ENCODE data around the gene UBE2L6. TPM values are rescaled to one million over a fixed set of nuclear protein-coding genes. Genes with fewer than 3 reads are reported as not detected.
A peak's percentile ranks its signal among the peaks of the same experiment; 100 is the strongest.
"Not testable (repeated sequence)": the region's sequence is repeated elsewhere in the genome, so short reads cannot be mapped to it uniquely, and the experiment has no call there.

Gene UBE2L6
- total RNA-seq, 2 experiments from 2014 or later = 303 to 350 TPM

DNA sequence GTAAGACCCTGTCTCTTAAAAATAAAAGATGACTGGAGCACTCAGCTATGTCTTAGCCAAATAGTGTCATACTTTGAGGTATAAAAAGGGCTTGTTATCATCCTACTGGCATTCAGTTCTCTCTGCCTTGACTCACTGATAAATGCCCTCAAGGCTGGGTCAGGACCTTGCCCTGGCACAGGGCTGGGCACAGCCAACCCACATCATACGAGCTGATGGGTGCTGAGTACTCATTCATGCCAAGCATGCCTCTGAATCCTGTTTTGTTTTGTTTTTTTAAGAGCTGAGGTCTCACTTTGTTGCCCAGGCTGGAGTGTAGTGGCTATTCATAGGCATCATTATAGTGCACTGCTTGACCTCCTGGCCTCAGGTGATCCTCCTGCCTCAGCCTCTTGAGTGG is 28.1 kb downstream of the UBE2L6 start:
- Mint-ChIP-seq H3K4me3 (no peak overlapping the region), H3K4me1 (no peaks in the 10 kb centered on the region), H3K27ac (no peak overlapping the region), H3K9me3 (no peaks in the 10 kb centered on the region), H3K36me3 (ENCODE audit: low read depth) (peaks cover 21% of the 10 kb centered on the region), H3K27me3 (no peaks in the 10 kb centered on the region)
- DNase-seq = no peak
- ChIA-PET CTCF (interaction anchor here (1.6 kb wide), 1 partner anchor 12 kb away, joined by 6 read pairs; no protein-coding TSS in a partner anchor), POLR2A (interaction anchor here (0.6 kb wide), 1 partner anchor 355 kb away, joined by 3 read pairs; no protein-coding TSS in a partner anchor)

DNA sequence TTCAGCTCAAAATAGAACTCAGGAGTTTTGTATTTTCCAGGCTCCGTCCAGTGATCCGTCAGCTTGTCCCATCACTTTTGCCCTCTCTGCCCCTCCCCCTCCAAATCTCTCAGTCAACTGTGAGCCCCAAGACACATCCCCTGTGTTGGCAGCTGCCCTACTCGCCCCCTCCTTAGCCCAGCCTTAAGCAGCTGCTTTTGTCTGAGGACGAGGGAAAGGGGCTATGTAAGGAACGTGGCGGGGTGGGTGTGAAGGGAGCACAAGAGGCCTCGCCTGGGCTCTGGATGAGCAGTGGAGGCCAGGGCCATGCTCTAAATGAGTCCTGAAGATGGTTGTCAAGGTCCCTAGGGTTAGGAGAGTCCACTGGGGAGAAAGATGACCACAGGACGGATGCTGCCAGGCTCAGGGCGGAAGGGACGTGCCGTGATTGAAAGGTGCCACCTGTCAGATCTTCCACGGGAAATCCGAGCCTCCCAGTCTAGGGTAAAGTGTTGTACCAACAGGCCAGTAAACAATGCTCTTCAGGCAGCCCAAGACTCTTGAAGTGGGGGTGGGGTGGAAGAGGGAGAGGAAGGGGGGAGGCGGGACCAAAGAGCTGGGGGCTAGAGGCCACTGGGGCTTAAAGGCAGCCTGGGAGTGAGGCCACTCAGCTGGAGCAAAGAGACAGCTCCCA is 30.4 kb downstream of the UBE2L6 start, which contains the start of gene SMTNL1:
Gene SMTNL1, plus strand, starts transcription at position 649 of the 673 bp plus-strand sequence. CDS start 5,048 bp downstream, outside the sequence.
- peak within 1 kb of the TSS; percentile 67 for H3K27ac Mint-ChIP-seq
- no peak for DNase-seq
- H3K9me3 Mint-ChIP-seq = no peaks in the 10 kb centered on the region
- peaks cover 17% of the 10 kb centered on the region for H3K36me3 Mint-ChIP-seq (ENCODE audit: low read depth)
- POLR2A ChIA-PET = no interaction called here
- no peaks in the 10 kb centered on the region for H3K27me3 Mint-ChIP-seq
- CTCF ChIA-PET = interaction anchor here (0.9 to 1.7 kb wide), 3 partner anchors 10 to 44 kb away, joined by 4 to 6 read pairs (median 6); no protein-coding TSS in a partner anchor
- H3K4me3 Mint-ChIP-seq = no peak within 1 kb of the TSS
- H3K4me1 Mint-ChIP-seq = peaks cover 4% of the 10 kb centered on the region

DNA sequence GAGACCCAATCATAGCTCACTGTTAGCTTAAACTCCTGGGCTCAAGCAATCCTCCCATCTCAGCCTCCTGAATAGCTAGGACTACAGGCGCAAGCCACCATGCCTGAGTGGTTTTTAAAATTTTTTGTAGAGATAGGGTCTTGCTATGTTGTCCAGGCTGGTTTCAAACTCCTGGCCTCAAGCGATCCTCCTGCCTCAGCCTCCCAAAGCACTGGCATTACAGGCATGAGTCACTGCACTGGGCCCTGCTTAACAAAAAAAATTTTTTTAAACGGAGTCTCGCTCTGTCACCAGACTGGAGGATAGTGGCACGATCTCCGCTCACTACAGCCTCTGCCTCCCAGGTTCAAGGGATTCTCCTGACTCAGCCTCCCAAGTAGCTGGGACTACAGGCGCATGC is 33.0 kb downstream of the UBE2L6 start:
- H3K27me3 Mint-ChIP-seq; DNase-seq; H3K4me3 Mint-ChIP-seq; H3K36me3 Mint-ChIP-seq (ENCODE audit: low read depth); H3K27ac Mint-ChIP-seq; H3K9me3 Mint-ChIP-seq; POLR2A ChIA-PET: not testable (repeated sequence)
- H3K4me1 Mint-ChIP-seq = peaks cover 22% of the 10 kb centered on the region
- CTCF ChIA-PET = interaction anchor here (0.8 to 1.2 kb wide), 4 partner anchors 29 to 204 kb away, joined by 3 to 6 read pairs (median 4); partner anchors contain the start of gene UBE2L6

DNA sequence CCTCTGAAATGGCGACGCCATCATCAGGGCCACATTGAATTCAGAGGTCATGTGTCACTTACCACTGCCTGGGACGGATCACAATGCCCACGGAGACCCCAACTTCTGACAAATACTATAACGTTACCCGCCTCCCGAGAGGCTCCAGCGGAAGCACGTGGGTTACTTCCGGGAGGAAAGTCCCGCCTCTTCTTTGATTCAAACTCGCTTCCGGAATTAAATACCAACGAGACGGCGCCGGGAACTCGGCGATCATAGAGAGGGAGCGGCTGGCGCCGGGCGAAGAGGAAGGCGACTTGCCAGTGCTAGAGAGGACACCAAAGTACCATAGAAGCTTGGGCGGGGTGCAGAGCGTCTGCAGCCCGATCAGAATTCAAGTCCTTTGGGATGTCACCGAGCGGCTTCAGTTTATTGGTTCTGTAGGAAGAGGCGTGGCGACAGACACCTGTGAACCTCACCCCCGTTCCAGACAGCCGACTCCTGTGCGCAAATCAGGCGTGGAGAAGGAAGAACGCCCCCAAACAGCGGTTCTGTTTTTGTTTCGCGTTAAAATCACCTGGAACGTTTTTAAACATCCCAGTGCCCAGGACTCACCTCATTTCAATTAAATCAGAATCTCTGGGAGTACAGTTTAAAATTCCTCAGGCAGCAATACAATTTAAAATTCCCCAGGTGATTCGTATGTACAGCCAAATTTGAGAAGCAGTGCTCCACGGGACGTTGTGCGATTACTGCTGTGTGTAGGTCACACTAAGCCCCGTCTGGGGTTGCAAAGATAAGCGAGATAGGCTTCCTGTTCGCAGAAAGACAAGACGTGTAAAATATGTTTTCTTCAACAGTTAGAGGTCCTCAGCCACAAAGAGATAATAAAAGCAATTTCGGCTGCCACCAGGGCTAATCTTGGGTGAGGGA is 36.6 kb downstream of the UBE2L6 start, which contains the start of gene TIMM10:
Gene TIMM10, minus strand, starts transcription at position 159 of the 912 bp plus-strand sequence. CDS start 565 bp downstream, outside the sequence.
- peak; percentile 97 for DNase-seq
- POLR2A ChIA-PET = interaction anchor here (1.1 kb wide), 1 partner anchor 15 kb away, joined by 3 read pairs; the partner anchor contains the start of gene SLC43A1

DNA sequence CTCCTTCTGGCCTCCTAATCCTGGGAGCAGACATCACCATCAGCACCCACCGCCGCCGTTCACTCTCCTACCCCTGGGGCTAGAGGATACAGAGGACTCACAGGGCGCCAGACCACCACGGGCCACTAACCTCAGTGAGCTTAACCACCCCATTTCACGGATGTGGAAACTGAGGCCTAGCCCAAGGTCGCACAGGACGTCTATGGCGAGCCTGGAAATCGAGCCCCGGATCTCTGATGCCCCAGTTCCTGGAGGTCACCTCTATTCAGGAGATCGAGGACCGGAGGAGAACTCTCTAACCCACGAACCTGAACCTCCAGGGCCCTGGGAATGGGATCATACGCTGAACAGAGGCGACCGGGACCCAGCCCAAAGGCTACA is 37.3 kb downstream of the UBE2L6 start:
- peak; percentile 25 for DNase-seq
- CTCF ChIA-PET = interaction anchor here (1.0 to 2.0 kb wide), 4 partner anchors 27 to 209 kb away, joined by 3 to 6 read pairs (median 4); partner anchors contain the start of gene UBE2L6
- no peaks in the 10 kb centered on the region for H3K27me3 Mint-ChIP-seq
- H3K36me3 Mint-ChIP-seq (ENCODE audit: low read depth) = peaks cover 18% of the 10 kb centered on the region
- H3K27ac Mint-ChIP-seq = peak overlapping the region; percentile 96
- POLR2A ChIA-PET = interaction anchor here (1.1 kb wide), 1 partner anchor 15 kb away, joined by 3 read pairs; the partner anchor contains the start of gene SLC43A1
- no peaks in the 10 kb centered on the region for H3K9me3 Mint-ChIP-seq
- H3K4me3 Mint-ChIP-seq = peak overlapping the region; percentile 93
- peaks cover 47% of the 10 kb centered on the region for H3K4me1 Mint-ChIP-seq

More for the DNA sequence above, 36.6 kb downstream of the UBE2L6 start, which contains the start of gene TIMM10:
- Mint-ChIP-seq H3K9me3 (no peaks in the 10 kb centered on the region), H3K36me3 (ENCODE audit: low read depth) (peaks cover 15% of the 10 kb centered on the region), H3K4me3 (peak within 1 kb of the TSS; percentile 93), H3K27ac (peak within 1 kb of the TSS; percentile 96), H3K4me1 (peaks cover 47% of the 10 kb centered on the region), H3K27me3 (no peaks in the 10 kb centered on the region)
- CTCF ChIA-PET = interaction anchor here (0.6 to 2.0 kb wide), 4 partner anchors 27 to 53 kb away, joined by 3 to 6 read pairs (median 4); partner anchors contain the start of gene UBE2L6

DNA sequence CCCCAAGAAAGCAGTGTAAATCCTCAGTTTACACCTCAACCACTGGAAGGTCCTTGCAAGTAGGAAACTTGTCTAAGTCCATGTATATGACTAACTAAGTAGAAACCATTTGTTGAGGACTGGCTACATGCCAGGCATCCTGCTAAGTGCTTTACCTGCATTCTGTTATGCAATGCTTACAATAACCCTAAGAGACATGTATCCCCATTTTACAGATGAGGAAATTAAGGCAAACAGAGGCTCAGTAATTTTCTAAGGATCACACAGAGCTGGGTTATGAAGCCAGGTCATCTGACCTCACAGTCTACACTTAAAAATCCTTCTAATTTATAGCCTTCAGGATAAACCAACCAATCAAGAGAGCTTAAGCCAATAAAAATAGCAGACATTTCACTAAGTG is 38.5 kb downstream of the UBE2L6 start:
- no peak for DNase-seq
- H3K27me3 Mint-ChIP-seq = no peaks in the 10 kb centered on the region
- no peak overlapping the region for H3K27ac Mint-ChIP-seq
- peak overlapping the region; percentile 33 for H3K4me3 Mint-ChIP-seq
- ChIA-PET CTCF (interaction anchor here (1.0 to 6.2 kb wide), 4 partner anchors 35 to 210 kb away, joined by 3 to 50 read pairs (median 19); partner anchors contain the start of gene RTN4RL2), POLR2A (no interaction called here)
- peaks cover 47% of the 10 kb centered on the region for H3K4me1 Mint-ChIP-seq
- H3K9me3 Mint-ChIP-seq = no peaks in the 10 kb centered on the region
- peaks cover 23% of the 10 kb centered on the region for H3K36me3 Mint-ChIP-seq (ENCODE audit: low read depth)

DNA sequence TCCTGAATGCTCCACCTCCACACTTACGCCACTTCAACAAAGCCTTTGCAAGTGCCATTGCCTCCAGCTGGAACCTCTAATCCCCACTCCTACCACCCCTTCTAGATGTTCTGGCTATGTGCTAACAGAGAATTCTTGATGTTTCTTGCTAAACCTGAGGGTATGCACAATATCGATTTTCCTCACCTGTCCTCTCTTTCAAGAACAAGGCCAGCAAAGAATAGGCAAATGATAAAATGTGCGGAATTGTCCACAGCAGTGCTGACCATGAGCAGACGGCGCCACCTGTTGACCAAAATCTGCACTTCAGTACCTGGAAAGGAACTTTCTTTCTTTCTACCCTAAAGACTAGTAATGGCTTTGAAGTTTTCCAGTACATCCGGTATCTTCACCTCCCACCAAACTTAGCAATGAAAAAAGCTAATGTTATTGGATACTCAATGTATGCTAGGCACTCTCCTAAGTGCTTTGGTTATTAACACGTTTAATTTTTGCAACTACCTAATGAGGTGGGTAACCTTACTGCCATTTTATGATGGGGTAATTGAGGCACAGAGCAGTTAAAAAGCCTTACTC is 40.3 kb downstream of the UBE2L6 start:
- Mint-ChIP-seq H3K4me3 (no peak overlapping the region), H3K9me3 (no peaks in the 10 kb centered on the region), H3K27me3 (no peaks in the 10 kb centered on the region), H3K27ac (peak overlapping the region; percentile 39), H3K4me1 (peaks cover 43% of the 10 kb centered on the region), H3K36me3 (ENCODE audit: low read depth) (peaks cover 20% of the 10 kb centered on the region)
- peak; percentile 81 for DNase-seq
- CTCF ChIA-PET = interaction anchor here (0.6 to 6.2 kb wide), 22 partner anchors 10 to 187 kb away, joined by 3 to 50 read pairs (median 4); partner anchors contain the start of genes RTN4RL2, SLC43A1 and SMTNL1
- POLR2A ChIA-PET = interaction anchor here (0.6 to 1.0 kb wide), 2 partner anchors 35 to 44 kb away, joined by 3 read pairs; no protein-coding TSS in a partner anchor

DNA sequence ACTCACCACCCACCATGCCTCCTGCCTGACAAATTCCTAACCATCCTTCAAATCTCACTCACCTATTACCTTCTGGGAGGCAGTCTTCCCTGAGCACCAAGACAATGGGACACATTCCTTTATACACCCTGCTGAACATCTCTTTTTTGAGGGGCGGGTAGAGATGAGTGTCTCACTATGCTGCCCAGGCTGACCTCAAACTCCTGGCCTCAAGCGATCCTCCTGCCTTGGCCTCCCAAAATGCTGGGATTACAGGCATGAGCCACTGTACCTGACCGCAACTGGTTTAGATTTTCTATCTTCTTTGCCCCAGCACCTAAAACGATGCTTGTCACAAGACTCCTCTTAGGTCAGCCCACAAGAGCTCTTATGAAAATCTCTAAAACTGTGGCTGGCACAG is 44.1 kb downstream of the UBE2L6 start:
- no peak overlapping the region for H3K27ac Mint-ChIP-seq
- ChIA-PET POLR2A (interaction anchor here (0.8 kb wide), 1 partner anchor 26 kb away, joined by 3 read pairs; no protein-coding TSS in a partner anchor), CTCF (interaction anchor here (1.7 to 6.2 kb wide), 3 partner anchors 8 to 65 kb away, joined by 6 to 30 read pairs (median 16); partner anchors contain the start of genes RTN4RL2 and SLC43A1)
- H3K4me3 Mint-ChIP-seq = no peak overlapping the region
- no peak for DNase-seq
- H3K4me1 Mint-ChIP-seq = peaks cover 17% of the 10 kb centered on the region
- no peaks in the 10 kb centered on the region for H3K9me3 Mint-ChIP-seq
- peaks cover 20% of the 10 kb centered on the region for H3K36me3 Mint-ChIP-seq (ENCODE audit: low read depth)
- H3K27me3 Mint-ChIP-seq = no peaks in the 10 kb centered on the region

DNA sequence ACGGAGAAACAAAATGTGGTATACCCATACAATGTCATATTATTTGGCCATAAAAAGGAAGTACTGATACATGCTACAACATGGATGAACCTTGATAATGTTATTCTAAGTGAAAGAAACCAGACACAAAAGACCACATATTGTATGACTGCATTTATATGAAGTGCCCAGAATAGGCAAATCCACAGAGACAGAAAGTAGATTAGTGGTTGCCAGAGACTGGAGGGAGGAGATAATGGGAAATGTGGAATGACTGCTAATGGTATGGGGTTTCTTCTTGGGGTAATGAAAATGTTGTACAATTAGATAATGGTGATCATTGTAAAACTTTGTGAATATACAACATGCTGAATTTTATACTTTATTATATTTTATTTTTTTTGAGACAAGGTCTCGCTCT is 46.4 kb downstream of the UBE2L6 start:
- Mint-ChIP-seq H3K9me3 (no peaks in the 10 kb centered on the region), H3K27me3 (no peaks in the 10 kb centered on the region), H3K4me1 (peaks cover 2% of the 10 kb centered on the region), H3K36me3 (ENCODE audit: low read depth) (peaks cover 8% of the 10 kb centered on the region), H3K27ac (no peak overlapping the region), H3K4me3 (no peak overlapping the region)
- ChIA-PET CTCF (interaction anchor here (0.6 to 1.3 kb wide), 4 partner anchors 28 to 1034 kb away, joined by 3 read pairs; no protein-coding TSS in a partner anchor), POLR2A (no interaction called here)
- DNase-seq = no peak

DNA sequence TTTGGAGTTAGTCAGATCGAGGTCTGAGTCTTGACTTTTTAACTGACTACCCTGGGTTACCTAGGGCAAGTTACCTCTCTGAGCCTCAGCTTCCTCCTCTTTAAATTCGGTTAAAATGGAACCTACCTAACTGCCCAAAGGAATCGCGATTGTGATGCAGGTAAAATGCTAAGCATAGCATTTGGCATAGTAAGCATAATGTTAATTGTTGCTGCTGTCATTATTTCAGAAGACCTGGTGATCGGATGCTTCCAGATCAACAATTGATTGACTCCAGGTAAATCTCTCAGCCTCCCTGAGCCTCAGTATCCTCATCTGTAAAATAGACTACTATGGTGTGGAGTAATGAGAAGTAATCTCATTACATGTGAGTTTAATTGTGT is 51.4 kb downstream of the UBE2L6 start:
- ChIA-PET POLR2A (interaction anchor here (1.2 kb wide), 1 partner anchor 15 kb away, joined by 3 read pairs; the partner anchor contains the start of gene TIMM10), CTCF (interaction anchor here (0.7 to 6.5 kb wide), 9 partner anchors 8 to 129 kb away, joined by 3 to 49 read pairs (median 4); partner anchors contain the start of gene RTN4RL2)
- Mint-ChIP-seq H3K27ac (peak overlapping the region; percentile 88), H3K4me1 (peaks cover 31% of the 10 kb centered on the region), H3K9me3 (no peaks in the 10 kb centered on the region), H3K27me3 (no peaks in the 10 kb centered on the region), H3K4me3 (peak overlapping the region; percentile 99), H3K36me3 (ENCODE audit: low read depth) (peaks cover 2% of the 10 kb centered on the region)
- DNase-seq = no peak

DNA sequence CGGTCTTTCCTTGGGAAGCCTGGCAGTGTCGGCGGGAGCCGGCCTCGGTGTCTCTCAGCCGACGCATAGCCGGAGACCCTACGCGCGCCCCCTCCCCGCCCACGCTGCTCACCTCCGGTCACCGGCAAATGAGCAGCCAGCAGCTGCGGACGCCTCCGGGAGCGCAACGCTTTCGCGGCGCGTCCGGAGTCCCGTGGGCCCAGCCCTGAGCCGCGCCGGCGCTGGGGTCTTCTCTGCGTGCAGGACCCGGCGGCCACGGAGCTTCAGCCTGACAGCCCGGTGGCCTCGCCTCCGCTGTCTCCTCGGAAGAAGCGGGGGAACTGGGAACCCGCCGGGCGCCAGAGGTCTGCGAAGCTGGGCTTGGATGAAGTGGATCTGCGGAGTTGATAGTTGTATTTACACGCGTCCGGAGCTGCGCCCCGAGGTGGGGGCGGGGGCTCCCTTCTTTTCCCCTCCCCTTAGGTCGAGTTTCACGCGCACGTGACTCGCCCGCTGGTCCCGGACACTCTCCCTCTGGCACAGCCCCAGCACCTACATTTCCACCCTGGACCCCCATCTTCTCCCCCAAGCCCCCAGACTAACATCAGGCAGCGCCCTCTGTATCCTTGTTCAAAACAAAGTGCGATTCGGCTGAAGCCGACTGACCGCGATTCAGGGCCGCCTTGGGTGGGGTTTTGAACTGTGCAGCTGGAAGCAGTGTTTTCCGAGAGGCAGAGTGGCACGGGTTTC is 52.0 kb downstream of the UBE2L6 start, which contains the start of gene SLC43A1:
Gene SLC43A1, minus strand, starts transcription at position 371 of the 729 bp plus-strand sequence. CDS start 1,591 bp downstream, outside the sequence.
- ChIA-PET POLR2A (interaction anchor here (1.2 kb wide), 1 partner anchor 15 kb away, joined by 3 read pairs; the partner anchor contains the start of gene TIMM10), CTCF (interaction anchor here (0.7 to 6.5 kb wide), 10 partner anchors 9 to 129 kb away, joined by 3 to 49 read pairs (median 7); partner anchors contain the start of gene RTN4RL2)
- Mint-ChIP-seq H3K4me3 (peak within 1 kb of the TSS; percentile 99), H3K27me3 (no peaks in the 10 kb centered on the region), H3K4me1 (peaks cover 31% of the 10 kb centered on the region), H3K9me3 (no peaks in the 10 kb centered on the region), H3K36me3 (ENCODE audit: low read depth) (peaks cover 2% of the 10 kb centered on the region), H3K27ac (peak within 1 kb of the TSS; percentile 94)
- DNase-seq = peak; percentile 36

Measured in activated CD4-positive, alpha-beta T cell treated with anti-CD3 and anti-CD28 coated beads, Interleukin-2, amount 10 ng/mL, durations not matched to agents 7 days and 5 days (primary cell).